ENCODE results near the gene TBC1D22A. TPM values are rescaled to one million over a fixed set of nuclear protein-coding genes. Genes with fewer than 3 reads are reported as not detected.

TBC1D22A gene
- polyA plus RNA-seq, 1 donor (not counting 4 experiments of a cell fraction or from before 2014, with no cell fraction given): 20.9 TPM

- Histone ChIP-seq H3K4me2 (ENCODE audit: control insufficient read depth, extremely low read depth, insufficient read depth, low read depth, low read length) (no peak overlapping the region), H3K9me3 (ENCODE audit: control insufficient read depth, low read depth, low read length) (no peaks in the 10 kb centered on the region), H3K4me3 (ENCODE audit: control insufficient read depth in 2 of 3, extremely low read depth in 1 of 3, insufficient read depth in 2 of 3, low read depth in 1 of 3, low read length in 3 of 3) (no peak overlapping the region), H3K9ac (ENCODE audit: control insufficient read depth, extremely low read depth, insufficient read depth, low read length) (no peak overlapping the region), H3K27me3 (ENCODE audit: control insufficient read depth, extremely low read depth, insufficient read depth, low read length) (no peaks in the 10 kb centered on the region), H3K4me1 (ENCODE audit: control insufficient read depth, extremely low read depth, insufficient read depth, low read length) (peaks cover 1% of the 10 kb centered on the region), H3K36me3 (ENCODE audit: control insufficient read depth in 2 of 2, extremely low read depth in 1 of 2, insufficient read depth in 2 of 2, low read length in 2 of 2) (peaks cover 8 to 11% of the 10 kb centered on the region in 2 experiments), H3K27ac (ENCODE audit: control insufficient read depth, insufficient read depth, low read length) (no peak overlapping the region), H2AFZ (ENCODE audit: control insufficient read depth, low read length) (no peak overlapping the region), H4K20me1 (ENCODE audit: control insufficient read depth, extremely low read depth, insufficient read depth, low read length) (no peaks in the 10 kb centered on the region), H3K9me1 (ENCODE audit: control insufficient read depth, extremely low read depth, insufficient read depth, low read length) (peaks cover 2% of the 10 kb centered on the region), H3K79me2 (ENCODE audit: control insufficient read depth, insufficient read depth, low read length) (peaks cover 13% of the 10 kb centered on the region)
- FAIRE-seq (no peak), DNase-seq (ENCODE audit: low read depth, low spot score) (no peak)
- TF ChIP-seq CTCF (optimal IDR thresholded peaks at IDR 0.05 in 1 of 3, IDR thresholded peaks at IDR 0.05 in 1 of 3, conservative IDR thresholded peaks at IDR 0.05 in 1 of 3; ENCODE audit: extremely low read depth in 1 of 3, insufficient read depth in 2 of 3, low read length in 3 of 3) (no peak), EZH2 (IDR thresholded peaks at IDR 0.05; ENCODE audit: low read length) (no peak)
- dilution Hi-C loops (cut with MboI; ENCODE audit: extremely low pct_ligation_motif_present, low sequenced_read_pairs): no loop called here
Measured at GRCh38 chr22:46887978-46888377, 125.5 kb downstream of the TBC1D22A start.

- Histone ChIP-seq H3K9ac (ENCODE audit: control insufficient read depth, extremely low read depth, insufficient read depth, low read length) (no peak overlapping the region), H3K4me3 (ENCODE audit: control insufficient read depth in 2 of 3, extremely low read depth in 1 of 3, insufficient read depth in 2 of 3, low read depth in 1 of 3, low read length in 3 of 3) (no peak overlapping the region), H3K9me3 (ENCODE audit: control insufficient read depth, low read depth, low read length) (no peaks in the 10 kb centered on the region), H4K20me1 (ENCODE audit: control insufficient read depth, extremely low read depth, insufficient read depth, low read length) (no peaks in the 10 kb centered on the region), H2AFZ (ENCODE audit: control insufficient read depth, low read length) (no peak overlapping the region), H3K4me2 (ENCODE audit: control insufficient read depth, extremely low read depth, insufficient read depth, low read depth, low read length) (no peak overlapping the region), H3K9me1 (ENCODE audit: control insufficient read depth, extremely low read depth, insufficient read depth, low read length) (peaks cover 2% of the 10 kb centered on the region), H3K27ac (ENCODE audit: control insufficient read depth, insufficient read depth, low read length) (no peak overlapping the region), H3K4me1 (ENCODE audit: control insufficient read depth, extremely low read depth, insufficient read depth, low read length) (no peaks in the 10 kb centered on the region), H3K79me2 (ENCODE audit: control insufficient read depth, insufficient read depth, low read length) (peaks cover 6% of the 10 kb centered on the region), H3K27me3 (ENCODE audit: control insufficient read depth, extremely low read depth, insufficient read depth, low read length) (no peaks in the 10 kb centered on the region), H3K36me3 (ENCODE audit: control insufficient read depth in 2 of 2, extremely low read depth in 1 of 2, insufficient read depth in 2 of 2, low read length in 2 of 2) (peaks cover 12 to 15% of the 10 kb centered on the region in 2 experiments)
- FAIRE-seq: no peak
- TF ChIP-seq CTCF (optimal IDR thresholded peaks at IDR 0.05 in 1 of 3, IDR thresholded peaks at IDR 0.05 in 1 of 3, conservative IDR thresholded peaks at IDR 0.05 in 1 of 3; ENCODE audit: extremely low read depth in 1 of 3, insufficient read depth in 2 of 3, low read length in 3 of 3) (no peak), EZH2 (IDR thresholded peaks at IDR 0.05; ENCODE audit: low read length) (no peak)
- no peak for DNase-seq (ENCODE audit: low read depth, low spot score)
- dilution Hi-C loops (cut with MboI; ENCODE audit: extremely low pct_ligation_motif_present, low sequenced_read_pairs): no loop called here
Measured at GRCh38 chr22:46890819-46891218, 128.4 kb downstream of the TBC1D22A start.

Measured in keratinocyte (primary cell).